K562 (cell line): ENCODE measurements around the gene LMCD1. TPM values are rescaled to one million over a fixed set of nuclear protein-coding genes. Genes with fewer than 3 reads are reported as not detected.

Experiments
- C11orf30 ChIP-seq: fragments of 450-650 bp; IDR thresholded peaks from 2 replicates; pipeline ENCODE4 v1.6.1; 2016; ENCODE audit warnings: low read depth, mild to moderate bottlenecking
- HOXB6 ChIP-seq: fragments of 250-450 bp; sonication (Bioruptor Pico); IDR thresholded peaks from 2 replicates; pipeline ENCODE4 v1.5.1; 2022; ENCODE audit warnings: mild to moderate bottlenecking, borderline replicate concordance
- ILK ChIP-seq: fragments of 450-650 bp; IDR thresholded peaks from 2 replicates; pipeline ENCODE4 v1.6.1; 2016; ENCODE audit warnings: missing genetic modification characterization, low read depth, mild to moderate bottlenecking, missing compliant biosample characterization, moderate library complexity, borderline replicate concordance
- NFYB ChIP-seq: IDR thresholded peaks from 2 replicates; pipeline ENCODE4 v1.6.1; 2011; ENCODE audit warnings: mild to moderate bottlenecking, moderate library complexity; ENCODE audit not compliant: insufficient read length; ENCODE audit errors: extremely low read depth
- SMAD3 ChIP-seq: fragments of 450-650 bp; formaldehyde crosslinking; conservative IDR thresholded peaks from 2 replicates; pipeline ENCODE4 v1.4.0; 2020; ENCODE audit warnings: mild to moderate bottlenecking
- TFAP4 ChIP-seq: sonication (generic); formaldehyde crosslinking; IDR thresholded peaks from 2 replicates; pipeline ENCODE4 v1.8.0; 2022; ENCODE audit warnings: missing genetic modification reagents, mild to moderate bottlenecking, moderate library complexity, borderline replicate concordance
- ZC3H11A ChIP-seq: IDR thresholded peaks from 2 replicates; pipeline ENCODE4 v1.6.1; 2012; ENCODE audit warnings: low read depth, low read length, improper control_type of control experiment
- ZNF592 ChIP-seq: fragments of 450-650 bp; IDR thresholded peaks from 2 replicates; pipeline ENCODE4 v1.6.1; 2017; ENCODE audit warnings: antibody characterized with exemption, mild to moderate bottlenecking
- ZNF668 ChIP-seq: fragments of 250-450 bp; sonication (Bioruptor Pico); IDR thresholded peaks from 2 replicates; pipeline ENCODE4 v1.8.0; 2022; ENCODE audit warnings: mild to moderate bottlenecking, inconsistent platforms
- polyA plus RNA-seq, 8 experiments: library from polyadenylated mRNA; depleted of rRNA in 4 of 8; stranded (reverse) in 5 of 8; unstranded in 3 of 8; fragments of >200 nt; fragmentation: Nextera tagmentation in 2 of 8; fragmentation: Illumina TruSeq in 1 of 8; extraction: Ambion mirVana in 2 of 8; extraction: Trizol in 1 of 8; gene quantifications; 2 replicates each; pipeline versions ENCODE4 v1.2.1 to v1.2.3, GENCODE V29; 2011 to 2014; ENCODE audit warnings: inconsistent platforms in 1 of 8, missing spikeins in 1 of 8
- total RNA-seq, 7 experiments: library from RNA; depleted of rRNA in 6 of 7; stranded (reverse); fragments of >200 nt in 6 of 7; fragmentation: Illumina TruSeq in 2 of 7; extraction: Trizol in 2 of 7; gene quantifications; 2 replicates each; pipeline versions ENCODE4 v1.2.1 to v1.2.3, GENCODE V29; 2011 to 2021; ENCODE audit warnings: low replicate concordance in 1 of 7
- TF ChIP-seq, protein P1 (sequence below), 2 experiments: fragments of 450-650 bp; formaldehyde crosslinking in 1 of 2; IDR thresholded peaks; 2 replicates each; pipeline versions ENCODE4 v1.4.0 to v1.6.1; 2014 to 2020; ENCODE audit warnings: mild to moderate bottlenecking in 2 of 2, borderline replicate concordance in 1 of 2, low read depth in 1 of 2
- TF ChIP-seq, protein P2 (sequence below): fragments of 250-450 bp; sonication (Bioruptor Pico); IDR thresholded peaks from 2 replicates; pipeline ENCODE4 v1.5.0; 2021

Gene LMCD1
- total and polyA plus RNA-seq, 9 of the 15 experiments (the other 6 are each of a cell fraction or from before 2014, with no cell fraction given), result 0.60 TPM; not detected in 8

DNA sequence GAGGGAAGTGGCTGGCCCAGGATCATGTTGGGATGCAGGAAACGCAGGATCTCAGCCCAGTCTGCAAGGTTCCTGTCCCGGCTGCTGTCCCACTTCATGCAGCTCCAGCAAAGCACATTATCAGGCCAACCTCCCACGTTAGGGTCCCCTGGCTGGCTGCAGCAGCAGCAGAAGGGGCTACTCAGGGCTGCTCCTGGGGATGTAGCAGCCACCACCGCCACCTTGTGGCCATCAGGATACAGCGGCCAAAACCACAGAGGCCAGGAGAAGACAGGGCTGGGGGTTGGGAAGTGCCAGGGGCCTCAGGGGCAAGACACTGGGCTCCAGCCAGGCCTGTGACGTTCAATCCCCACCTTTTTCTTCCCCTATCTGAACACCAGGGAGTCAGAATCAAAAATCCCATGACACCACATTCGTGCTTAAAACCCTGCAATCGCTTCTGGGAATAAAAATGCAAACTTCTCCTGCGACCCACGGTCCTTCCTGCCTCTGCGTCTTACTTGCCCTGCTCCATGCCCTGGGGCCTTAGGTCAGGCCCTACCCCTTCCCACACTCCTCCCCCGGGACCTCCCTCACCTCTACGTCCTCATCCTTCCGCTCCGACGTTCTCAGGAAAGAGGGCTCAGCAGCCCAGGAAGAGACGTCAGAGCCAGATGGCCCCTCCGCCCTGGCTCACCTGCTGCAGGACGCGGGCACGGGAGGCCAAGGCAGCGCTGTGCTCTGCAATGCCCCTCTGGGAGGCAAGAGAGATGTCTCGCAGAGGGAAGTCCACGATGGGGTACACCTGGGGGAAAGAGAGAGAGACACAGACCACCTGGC, 121.5 kb downstream of the LMCD1 start (continued):
- TF ChIP-seq, protein P1, sequence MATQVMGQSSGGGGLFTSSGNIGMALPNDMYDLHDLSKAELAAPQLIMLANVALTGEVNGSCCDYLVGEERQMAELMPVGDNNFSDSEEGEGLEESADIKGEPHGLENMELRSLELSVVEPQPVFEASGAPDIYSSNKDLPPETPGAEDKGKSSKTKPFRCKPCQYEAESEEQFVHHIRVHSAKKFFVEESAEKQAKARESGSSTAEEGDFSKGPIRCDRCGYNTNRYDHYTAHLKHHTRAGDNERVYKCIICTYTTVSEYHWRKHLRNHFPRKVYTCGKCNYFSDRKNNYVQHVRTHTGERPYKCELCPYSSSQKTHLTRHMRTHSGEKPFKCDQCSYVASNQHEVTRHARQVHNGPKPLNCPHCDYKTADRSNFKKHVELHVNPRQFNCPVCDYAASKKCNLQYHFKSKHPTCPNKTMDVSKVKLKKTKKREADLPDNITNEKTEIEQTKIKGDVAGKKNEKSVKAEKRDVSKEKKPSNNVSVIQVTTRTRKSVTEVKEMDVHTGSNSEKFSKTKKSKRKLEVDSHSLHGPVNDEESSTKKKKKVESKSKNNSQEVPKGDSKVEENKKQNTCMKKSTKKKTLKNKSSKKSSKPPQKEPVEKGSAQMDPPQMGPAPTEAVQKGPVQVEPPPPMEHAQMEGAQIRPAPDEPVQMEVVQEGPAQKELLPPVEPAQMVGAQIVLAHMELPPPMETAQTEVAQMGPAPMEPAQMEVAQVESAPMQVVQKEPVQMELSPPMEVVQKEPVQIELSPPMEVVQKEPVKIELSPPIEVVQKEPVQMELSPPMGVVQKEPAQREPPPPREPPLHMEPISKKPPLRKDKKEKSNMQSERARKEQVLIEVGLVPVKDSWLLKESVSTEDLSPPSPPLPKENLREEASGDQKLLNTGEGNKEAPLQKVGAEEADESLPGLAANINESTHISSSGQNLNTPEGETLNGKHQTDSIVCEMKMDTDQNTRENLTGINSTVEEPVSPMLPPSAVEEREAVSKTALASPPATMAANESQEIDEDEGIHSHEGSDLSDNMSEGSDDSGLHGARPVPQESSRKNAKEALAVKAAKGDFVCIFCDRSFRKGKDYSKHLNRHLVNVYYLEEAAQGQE (IDR thresholded peaks at IDR 0.05; ENCODE audit: borderline replicate concordance), result peak; percentile 79; the same call in 1 of the 2 replicates
- TF ChIP-seq, protein P1 (CRISPR knock-in tag; IDR thresholded peaks at IDR 0.05; ENCODE audit: low read depth), result no peak
- TF ChIP-seq SMAD3 (CRISPR knock-in tag) (no peak), ZNF668 (CRISPR knock-in tag) (no peak), TFAP4 (CRISPR knock-in tag) (peak; percentile 20; the same call in 1 of the 2 replicates), ZC3H11A (no peak), HOXB6 (CRISPR knock-in tag) (no peak), NFYB (no peak), C11orf30 (no peak), ILK (tag) (no peak), ZNF592 (no peak)
- TF ChIP-seq, protein P2, sequence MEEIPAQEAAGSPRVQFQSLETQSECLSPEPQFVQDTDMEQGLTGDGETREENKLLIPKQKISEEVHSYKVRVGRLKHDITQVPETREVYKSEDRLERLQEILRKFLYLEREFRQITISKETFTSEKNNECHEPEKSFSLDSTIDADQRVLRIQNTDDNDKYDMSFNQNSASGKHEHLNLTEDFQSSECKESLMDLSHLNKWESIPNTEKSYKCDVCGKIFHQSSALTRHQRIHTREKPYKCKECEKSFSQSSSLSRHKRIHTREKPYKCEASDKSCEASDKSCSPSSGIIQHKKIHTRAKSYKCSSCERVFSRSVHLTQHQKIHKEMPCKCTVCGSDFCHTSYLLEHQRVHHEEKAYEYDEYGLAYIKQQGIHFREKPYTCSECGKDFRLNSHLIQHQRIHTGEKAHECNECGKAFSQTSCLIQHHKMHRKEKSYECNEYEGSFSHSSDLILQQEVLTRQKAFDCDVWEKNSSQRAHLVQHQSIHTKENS, result no peak
